ENCODE results near the gene RELN.
"Not testable (repeated sequence)": the region's sequence is repeated elsewhere in the genome, so short reads cannot be mapped to it uniquely, and the experiment has no call there.

The RELN gene

GRCh38 chr7:103524042-103524907, 465.2 kb downstream of the RELN start:
- H3K27ac ChIP-seq, result no peak overlapping the region
- no peak overlapping the region for H3K4me3 ChIP-seq
- DNase-seq (ENCODE audit: low spot score), result no peak
- no peak for TF ChIP-seq CTCF (IDR thresholded peaks at IDR 0.05)

GRCh38 chr7:103521937-103522336, 467.5 kb downstream of the RELN start:
- Histone ChIP-seq H3K27ac (no peak overlapping the region), H3K4me3 (no peak overlapping the region)
- DNase-seq (ENCODE audit: low spot score), result no peak
- no peak for TF ChIP-seq CTCF (IDR thresholded peaks at IDR 0.05)

GRCh38 chr7:103504505-103505135, 484.8 kb downstream of the RELN start:
- H3K4me3 ChIP-seq, result no peak overlapping the region
- no peak overlapping the region for H3K27ac ChIP-seq
- DNase-seq (ENCODE audit: low spot score), result no peak
- no peak for TF ChIP-seq CTCF (IDR thresholded peaks at IDR 0.05)

- no peak for TF ChIP-seq CTCF (IDR thresholded peaks at IDR 0.05)
- no peak overlapping the region for H3K27ac ChIP-seq
- no peak overlapping the region for H3K4me3 ChIP-seq
- DNase-seq (ENCODE audit: low spot score), result no peak
Measured at GRCh38 chr7:103501206-103501605, 488.3 kb downstream of the RELN start.

- no peak overlapping the region for H3K4me3 ChIP-seq
- no peak for DNase-seq (ENCODE audit: low spot score)
- H3K27ac ChIP-seq, result no peak overlapping the region
- TF ChIP-seq CTCF (IDR thresholded peaks at IDR 0.05), result no peak
Measured at GRCh38 chr7:103499976-103500375, 489.5 kb downstream of the RELN start.

- TF ChIP-seq CTCF (IDR thresholded peaks at IDR 0.05), result no peak
- H3K4me3 ChIP-seq, result no peak overlapping the region
- H3K27ac ChIP-seq, result no peak overlapping the region
- DNase-seq (ENCODE audit: low spot score), result no peak
Measured at GRCh38 chr7:103487419-103487818, 502.0 kb downstream of the RELN start.

- H3K27ac ChIP-seq; DNase-seq (ENCODE audit: low spot score): not testable (repeated sequence)
Measured at GRCh38 chr7:103486873-103487272, 502.6 kb downstream of the RELN start.

More at GRCh38 chr7:103486873-103487272, 502.6 kb downstream of the RELN start:
- not testable (repeated sequence) for H3K4me3 ChIP-seq
